ENCODE results near the gene TNS1.
"Not testable (repeated sequence)": the region's sequence is repeated elsewhere in the genome, so short reads cannot be mapped to it uniquely, and the experiment has no call there.

TNS1 gene

DNA sequence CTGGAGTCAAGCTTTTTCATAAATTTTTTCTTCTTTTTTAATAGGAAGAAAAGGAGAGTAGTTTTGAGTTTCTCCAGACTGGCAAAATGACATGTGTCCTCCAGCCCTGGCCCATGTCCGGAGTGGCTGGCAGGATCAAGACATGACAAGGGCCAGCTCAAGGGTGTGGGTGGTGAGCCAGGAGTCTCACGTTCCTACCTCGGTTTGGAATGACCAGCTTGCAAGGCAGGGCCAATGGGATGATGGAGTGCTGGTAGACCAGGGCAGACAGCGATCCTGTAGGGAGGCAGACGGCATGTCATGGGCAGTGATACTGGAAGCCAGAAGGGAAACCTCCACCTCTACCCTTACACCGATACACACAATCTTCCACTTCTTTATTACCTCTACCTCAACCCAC lies 190.6 kb downstream of the TNS1 start:
- no peak for DNase-seq (ENCODE audit: low read depth)

DNA sequence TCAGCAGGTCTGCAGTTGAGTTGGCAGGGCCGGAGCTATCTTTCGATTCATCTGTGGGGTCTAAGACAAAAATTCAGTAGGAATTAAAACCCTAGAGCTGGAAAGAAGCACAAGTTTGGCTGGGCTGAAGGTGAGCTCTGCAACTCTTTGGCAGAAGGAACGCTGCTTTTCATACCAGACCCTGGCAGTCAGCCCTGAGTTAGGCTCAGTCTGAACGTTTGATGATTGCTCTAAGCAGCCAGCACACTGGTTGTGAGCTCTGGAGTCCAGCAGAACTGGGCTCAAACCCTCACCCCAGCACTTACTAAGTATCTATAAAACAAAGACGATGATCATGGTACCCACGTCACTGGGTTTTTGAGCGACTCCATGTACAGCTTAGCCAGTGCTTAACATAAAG lies 192.5 kb downstream of the TNS1 start:
- no peak for DNase-seq (ENCODE audit: low read depth)

DNA sequence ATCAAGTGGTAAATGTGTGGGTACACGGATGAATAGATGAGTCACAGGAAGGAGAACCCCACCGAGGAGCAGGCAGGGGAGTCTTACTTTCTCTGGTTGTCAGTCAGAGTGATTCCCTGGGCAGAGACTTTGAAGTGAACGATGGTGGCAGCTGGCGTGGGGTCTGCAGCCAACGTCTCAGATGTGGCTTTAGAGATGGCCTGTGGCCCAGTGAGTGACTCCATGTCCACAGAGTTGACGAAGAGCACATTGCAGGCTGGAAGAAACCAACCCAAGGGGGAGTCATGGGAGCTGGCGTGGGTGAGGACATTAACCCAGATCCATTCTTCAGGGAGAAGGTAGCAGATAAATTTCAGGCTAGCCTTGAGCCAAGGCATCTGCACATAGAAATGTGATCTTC lies 193.1 kb downstream of the TNS1 start:
- no peak for DNase-seq (ENCODE audit: low read depth)

DNA sequence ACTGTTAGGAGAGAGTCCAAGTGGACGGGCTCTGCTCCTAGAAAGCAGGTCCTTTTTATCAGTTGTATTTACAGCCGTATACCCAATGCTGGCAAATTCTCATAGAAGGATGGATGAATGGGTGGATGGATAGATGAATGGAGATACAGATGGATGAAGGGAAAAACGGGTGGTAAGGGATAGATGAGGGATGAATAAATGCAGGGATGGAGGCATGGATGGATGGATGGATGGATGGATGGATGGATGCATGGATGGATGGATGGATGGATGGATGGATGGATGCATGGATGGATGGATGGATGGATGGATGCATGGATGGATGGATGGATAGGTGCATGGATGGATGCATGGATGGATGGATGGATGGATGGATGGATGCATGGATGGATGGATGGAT lies 193.8 kb downstream of the TNS1 start:
- not testable (repeated sequence) for DNase-seq (ENCODE audit: low read depth)

DNA sequence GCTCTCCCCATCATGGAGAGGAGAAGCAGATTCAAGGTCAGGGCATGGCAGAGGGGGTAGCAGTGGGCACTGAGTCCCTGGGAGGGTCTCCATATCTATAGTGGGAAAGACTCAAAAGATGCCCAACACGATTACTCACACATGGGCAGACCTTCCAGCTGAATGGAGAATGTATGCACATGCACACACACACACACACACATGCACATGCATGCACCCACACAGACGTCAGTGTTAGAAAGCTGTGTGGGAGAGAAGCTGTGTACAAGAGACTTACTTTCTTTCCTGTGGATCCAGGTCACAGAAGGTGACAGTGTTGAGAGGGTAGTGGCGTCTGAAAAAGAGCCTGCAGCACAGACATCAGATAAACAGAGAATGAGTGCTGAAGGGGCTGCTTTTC lies 194.5 kb downstream of the TNS1 start:
- no peak for DNase-seq (ENCODE audit: low read depth)

DNA sequence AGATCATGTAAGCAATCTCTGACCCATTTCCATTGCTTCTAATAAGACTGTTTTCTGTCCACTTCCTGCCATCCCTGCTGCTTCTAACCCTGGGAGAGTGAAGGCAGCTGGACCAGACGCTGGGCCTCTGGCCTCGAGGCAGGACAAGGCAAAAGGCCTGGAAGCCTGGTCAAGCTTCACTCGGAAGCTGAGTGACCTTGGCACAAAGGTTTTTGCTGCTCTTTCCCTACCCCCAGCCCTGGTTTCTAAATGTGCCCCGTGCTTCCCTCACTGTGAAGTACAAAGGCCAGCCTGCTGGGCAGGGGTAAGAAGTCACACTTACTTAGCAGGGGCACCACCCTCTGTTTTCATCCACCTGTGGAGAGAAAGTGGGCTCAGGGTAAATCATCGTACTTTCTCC lies 195.0 kb downstream of the TNS1 start:
- DNase-seq (ENCODE audit: low read depth): no peak

DNA sequence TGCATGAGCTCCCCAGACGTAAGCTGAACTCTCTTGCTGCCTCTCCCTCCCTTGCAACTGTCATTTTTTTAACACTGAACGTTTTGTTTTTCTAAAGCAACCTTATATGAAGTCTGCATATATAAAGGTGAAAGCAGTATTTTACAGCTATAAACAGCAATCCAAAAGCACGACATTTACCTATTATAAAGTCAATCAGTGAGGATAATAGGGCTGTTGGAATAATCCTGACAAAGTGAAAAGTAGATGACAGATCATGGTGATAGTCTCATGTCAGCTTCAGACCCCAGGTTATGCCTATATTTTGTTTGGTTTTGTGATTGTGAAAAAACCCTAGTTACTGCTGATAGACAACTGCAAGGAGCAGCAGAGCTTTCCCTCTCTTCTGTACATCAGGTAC lies 195.8 kb downstream of the TNS1 start:
- no peak for DNase-seq (ENCODE audit: low read depth)

DNA sequence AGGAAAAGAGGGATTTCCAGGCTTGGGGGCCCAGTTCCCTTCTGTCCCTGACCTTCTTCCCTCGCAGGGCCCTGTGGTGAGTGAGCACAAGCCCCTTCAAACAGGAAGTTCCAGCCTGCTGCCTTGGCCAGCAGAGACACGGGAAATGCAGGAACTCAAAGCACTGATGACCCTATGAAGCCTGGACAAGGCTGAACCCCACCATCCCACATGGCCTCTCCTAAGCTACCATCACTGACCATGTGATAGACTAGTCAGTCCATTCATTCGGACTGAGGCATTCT lies 196.4 kb downstream of the TNS1 start:
- no peak for DNase-seq (ENCODE audit: low read depth)

DNA sequence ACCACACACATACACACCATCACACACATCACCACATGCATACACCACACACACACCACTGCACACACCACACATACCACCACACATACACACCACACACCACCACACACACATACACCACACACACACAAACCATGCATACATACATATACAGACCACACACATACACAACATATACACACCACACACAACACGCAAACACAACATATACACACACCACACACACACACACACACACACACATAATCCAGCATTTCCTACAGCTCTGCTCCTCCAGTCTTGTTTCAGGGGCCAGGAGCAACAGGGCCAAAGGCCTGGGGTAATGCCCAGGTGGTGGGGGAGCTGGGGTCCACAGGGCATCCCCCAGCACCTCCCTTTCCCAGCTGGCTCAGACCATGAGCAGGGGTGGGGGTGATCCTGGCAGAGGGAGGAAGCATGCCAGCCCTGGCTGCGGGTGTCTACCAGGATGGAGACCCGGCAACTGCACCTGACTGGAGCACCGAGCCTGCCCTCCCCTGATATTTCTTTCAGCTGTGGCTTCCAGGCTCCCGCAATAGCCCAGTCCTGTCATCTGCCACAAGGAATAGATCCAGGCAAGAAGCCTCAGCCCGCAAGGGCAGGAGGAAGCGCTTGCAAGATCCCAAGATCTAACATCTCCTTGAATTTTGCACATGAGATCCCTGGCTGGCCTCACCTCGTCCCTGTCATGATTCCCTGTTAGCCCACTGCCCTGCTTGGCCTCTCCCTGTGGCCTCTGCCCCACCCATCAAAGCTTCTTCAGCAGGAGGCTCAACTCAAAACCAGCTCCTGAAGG lies 196.9 kb downstream of the TNS1 start:
- no peak for DNase-seq (ENCODE audit: low read depth)

DNA sequence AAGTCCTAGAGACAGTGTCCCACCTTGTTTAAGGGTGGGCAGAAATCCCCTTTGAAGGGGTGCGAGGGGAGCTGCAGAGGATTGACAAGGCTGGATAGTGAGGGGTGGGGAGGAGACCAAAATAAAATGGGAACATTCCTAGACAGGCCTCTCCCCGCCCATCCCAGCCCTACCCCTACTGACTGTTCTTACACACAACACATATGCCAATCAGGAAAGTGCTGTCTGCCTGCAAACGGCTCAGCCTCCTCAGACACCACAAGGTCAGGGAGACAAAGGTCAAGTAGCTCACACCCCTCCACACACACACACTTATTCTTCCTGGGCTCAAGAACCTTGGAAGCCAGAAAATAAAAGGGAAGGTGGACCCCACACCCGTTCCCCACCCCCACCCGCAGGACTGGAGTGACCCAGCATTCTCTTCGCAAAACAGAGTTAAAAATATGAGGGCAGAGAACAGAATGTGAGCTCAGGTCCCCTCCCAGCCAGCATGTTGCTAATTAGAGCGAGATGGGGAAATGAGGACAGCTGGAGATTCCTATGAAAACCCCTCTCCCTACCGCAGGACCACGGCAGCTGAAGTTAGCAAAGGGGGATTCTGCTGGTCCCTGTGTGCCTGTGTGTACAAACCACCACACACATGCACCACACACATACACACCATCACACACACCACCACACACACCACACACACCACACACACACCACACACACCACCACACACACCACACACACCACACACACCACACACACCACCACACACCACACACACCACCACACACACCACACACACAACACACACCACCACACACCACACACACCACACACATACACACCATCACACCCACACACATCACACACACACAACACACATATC lies 197.8 kb downstream of the TNS1 start:
- DNase-seq (ENCODE audit: low read depth): peak; percentile 18

DNA sequence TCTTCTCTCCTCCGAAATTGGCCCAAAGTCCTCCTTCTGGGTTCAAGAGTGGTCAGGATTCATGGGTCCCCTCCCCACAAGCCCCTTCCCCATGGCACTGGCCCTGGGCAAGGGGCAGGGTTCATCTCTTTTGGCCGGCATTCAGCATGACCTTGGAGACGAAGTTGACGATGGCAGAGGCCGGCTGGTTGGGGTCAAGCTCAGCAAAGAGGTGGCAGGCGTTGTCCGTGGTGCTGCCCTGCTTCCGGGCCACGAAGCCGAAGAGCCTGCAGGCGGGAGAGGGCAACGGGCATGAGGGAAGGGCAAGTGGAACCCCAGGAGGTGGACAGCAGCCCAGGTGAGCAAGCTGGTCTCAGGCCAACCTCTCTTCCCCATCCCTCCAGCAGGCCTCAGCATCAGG lies 198.5 kb downstream of the TNS1 start:
- DNase-seq (ENCODE audit: low read depth): no peak

DNA sequence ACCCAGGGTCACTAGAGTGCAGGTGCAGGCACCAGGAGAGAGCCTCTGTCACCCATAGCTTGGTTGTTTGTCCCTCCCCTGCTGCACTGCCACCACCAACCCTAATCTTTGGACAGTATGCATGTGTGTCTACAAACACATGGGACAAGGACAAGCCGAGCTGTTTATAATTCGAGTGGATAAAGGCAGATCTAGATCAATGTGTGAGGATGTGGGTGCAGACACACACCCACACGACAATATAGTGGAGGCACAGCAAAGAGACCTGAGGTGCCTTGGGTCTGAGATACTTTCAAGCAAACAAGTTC lies 199.2 kb downstream of the TNS1 start:
- DNase-seq (ENCODE audit: low read depth): no peak

DNA sequence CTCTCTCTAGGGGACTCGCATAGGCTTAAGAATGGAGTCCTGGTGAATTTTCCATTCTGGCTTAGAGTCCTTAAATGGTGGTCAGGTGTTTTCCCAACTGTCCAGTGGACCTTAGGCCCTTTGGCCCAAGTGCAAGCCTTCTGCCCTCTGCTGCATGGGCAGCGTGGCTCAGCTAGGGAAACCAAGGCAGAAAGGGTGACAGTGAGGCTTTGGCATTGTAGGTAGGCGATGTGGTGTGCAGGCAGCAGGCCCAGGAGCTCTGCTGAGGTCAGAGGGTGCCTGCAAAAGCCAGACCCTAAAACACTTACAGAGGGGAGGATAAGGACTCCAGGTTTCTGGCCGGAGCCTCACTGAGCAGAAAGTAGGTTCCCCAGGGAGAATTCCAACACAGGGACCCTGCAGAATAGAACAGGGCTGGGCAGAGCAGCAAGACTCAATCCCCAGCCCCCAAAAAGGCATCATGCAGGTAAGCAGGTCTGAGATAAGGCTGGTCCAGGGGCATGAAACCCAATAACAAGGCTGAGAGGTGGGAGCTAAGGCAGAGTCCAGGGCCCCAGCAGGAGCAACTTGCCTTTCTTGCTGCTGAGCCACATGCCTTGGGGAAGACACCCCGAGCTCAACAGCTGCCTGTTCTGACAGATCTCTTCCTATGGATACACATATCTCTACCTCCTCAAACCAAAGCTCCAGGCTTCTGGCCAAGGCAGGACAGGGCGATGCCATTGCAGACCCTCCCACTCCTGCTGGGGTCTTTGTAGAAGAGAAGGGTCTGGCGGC lies 199.7 kb downstream of the TNS1 start:
- no peak for DNase-seq (ENCODE audit: low read depth)

DNA sequence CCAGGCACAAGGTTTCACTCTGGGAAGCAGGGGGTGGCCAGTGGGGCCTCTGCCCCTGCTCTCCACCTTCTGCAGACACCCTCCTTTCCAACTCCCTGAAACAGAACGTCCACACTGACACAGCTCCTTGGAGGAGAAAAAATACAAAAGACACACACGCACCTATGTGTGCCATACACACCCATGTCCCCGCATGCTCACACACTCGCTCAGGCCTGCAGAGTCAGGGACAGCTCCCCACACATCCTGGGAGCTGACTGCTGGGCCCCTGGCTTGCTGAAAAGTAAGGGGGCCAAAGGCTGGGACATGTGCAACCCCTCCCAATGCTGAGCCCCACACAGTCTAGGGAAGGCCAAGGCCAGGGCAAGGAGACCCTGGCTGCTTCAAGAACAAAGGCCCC lies 200.5 kb downstream of the TNS1 start:
- DNase-seq (ENCODE audit: low read depth): no peak

DNA sequence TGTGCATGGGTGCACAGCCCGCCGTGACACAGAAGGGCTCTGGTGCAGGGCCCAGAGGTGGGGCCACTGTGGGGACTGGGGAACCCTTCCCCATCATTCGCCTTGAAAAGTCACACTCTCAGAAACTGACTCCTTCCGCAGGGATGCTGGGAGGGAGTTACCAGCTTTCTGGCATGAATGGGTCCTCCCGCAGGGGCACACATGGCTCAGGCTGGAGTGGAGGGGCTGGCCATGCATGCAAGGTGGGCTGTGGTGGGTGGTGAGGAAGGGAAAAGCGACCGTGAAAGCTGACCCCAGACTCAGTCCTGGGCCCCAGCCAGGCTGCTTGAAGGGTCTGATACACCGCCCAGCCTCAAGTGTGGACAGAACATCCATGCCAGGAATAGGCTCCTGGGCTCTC lies 201.1 kb downstream of the TNS1 start:
- DNase-seq (ENCODE audit: low read depth): no peak

DNA sequence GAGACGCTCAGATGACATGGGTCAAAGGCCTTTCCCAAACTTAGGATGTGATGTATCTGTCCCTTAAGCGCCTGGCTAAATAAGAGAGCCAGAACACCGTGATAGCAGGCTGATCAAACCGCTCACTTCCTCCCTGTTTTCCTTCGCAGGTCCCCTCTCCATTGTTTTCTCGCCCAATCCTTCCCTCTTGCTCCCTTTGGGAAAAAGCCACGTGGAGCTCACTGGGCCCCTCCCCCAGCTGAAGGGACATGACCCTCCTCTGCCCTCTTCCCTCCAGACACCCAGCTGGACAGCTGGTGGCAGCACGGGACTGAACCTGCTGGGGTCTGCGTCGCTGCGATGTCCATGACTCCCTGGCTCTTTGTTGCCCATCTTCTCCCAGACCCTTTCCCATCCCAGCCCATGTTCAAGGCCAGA lies 201.7 kb downstream of the TNS1 start:
- no peak for DNase-seq (ENCODE audit: low read depth)

DNA sequence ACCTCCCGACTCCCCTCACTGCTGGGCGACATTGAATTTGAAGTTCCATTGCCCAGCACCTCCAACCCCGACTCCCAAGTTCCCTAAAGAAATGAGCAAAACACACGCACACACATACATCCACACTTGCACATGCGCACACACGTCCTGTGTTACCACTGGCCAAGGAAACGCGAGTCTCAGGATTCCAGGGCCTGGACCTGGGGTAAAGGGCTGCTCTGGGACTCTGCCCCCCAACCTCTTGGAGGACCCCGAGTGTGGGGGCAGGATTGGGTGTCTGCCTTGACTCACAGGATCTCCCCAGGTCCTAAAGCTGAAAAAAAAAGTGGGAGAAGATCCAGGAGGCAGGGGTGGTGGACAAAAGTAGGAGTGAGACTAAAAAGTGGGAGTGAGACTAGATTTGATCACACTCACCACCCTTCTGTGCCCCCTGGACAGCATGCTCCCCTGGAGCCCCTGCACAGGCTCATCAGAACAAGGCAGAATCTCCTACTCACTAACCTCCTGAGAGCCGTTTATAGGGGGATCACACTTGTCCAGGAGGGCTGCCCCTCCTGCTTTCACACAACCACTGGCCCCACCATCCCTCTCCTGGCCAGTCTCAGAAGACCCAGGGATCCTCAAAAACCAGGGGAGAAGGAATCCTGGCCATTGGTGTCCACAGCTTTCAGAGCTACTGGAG lies 202.2 kb downstream of the TNS1 start:
- no peak for DNase-seq (ENCODE audit: low read depth)

DNA sequence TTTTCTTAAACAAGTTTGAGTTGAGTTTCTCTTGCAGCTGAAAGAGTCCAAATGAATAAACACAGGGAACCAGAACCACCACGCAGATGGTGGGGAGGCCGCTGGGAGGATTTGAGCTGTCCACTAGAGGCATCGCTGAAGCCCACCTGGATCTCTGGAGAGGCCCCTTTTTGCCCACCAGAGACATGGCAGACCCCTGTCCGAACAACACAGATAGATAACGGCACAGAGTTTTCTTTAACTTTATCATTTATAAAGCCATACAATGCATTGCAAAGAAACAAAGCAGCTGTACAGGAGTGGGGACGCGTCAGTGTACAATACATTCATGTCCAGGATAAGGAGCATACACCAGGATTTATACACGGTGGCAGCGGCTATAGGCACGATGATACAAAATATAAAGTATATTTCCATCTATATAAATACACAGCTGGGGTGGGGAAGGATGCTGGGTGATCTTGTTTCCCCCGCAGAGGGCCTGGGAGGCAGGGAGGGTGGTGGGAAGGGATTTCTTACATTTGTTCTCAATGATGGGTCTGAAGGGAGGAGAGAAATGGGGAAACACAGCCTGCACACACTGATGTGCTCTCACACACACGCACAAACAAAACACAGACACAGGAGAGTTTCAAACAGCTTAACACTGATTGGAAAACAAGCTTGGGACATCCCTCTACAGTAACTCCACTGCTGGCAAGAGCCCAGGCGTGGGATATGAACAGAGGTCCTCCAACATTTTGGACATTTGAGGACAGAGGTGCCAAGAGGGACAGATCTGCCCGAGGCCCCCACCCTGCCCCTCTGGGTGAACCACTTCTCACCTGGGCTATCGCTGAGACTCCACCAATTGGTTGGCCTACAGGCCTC lies 203.0 kb downstream of the TNS1 start:
- DNase-seq (ENCODE audit: low read depth): no peak

DNA sequence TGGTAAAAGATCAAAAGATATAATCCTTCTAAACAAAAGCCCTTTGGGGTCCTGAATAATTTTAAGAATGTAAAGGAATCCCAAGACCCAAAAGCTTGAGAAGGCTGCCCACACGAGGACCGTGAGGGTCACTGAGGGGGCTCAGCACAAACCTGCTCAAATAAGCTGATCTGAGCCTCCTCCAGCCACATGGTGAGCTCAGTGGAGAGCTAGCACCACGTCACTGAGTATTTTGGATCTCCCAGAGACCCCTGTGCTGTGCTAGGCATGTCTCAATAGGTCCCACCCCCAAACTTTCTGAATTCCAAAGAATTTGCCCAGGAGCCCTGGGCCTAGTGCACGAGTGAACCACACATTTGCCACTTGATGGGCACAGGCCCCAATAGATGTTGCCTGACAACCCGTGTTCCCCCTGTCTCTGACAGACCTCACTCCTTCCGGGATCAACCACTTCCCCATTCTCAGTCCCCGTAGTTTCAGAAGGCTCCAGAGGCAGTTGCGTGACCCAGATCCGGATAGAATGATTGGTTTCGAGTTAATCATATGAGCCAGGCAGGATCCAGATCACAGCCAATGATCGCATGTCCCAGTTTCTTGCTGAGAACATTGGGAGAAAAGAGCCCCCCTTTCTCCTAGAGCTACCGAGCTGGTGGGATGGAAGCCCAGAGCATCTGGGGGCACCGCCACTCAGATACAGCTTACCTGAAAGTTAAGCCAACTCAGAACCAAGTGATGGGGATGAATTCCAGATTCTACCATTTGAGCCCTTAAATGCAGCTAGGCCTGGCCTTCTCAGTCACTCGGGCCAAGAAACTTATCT lies 203.8 kb downstream of the TNS1 start:
- DNase-seq (ENCODE audit: low read depth): no peak

DNA sequence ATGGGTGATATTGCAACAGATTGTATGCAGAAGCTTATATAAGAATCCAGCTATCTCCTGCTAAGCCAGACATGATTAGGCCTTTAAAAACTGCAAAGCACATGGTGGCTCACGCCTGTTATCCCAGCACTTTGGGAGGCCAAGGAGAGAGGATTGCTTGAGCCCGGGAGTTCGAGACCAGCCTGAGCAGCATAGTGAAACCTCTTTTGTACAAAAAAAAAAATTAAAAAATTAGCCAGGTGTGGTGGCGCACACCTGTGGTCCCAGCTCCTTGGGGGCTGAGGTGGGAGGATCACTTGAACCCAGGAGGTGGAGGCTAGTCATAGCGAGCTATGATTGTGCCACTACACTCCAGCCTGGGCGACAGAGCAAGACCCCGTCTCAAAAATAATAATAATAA lies 204.6 kb downstream of the TNS1 start:
- DNase-seq (ENCODE audit: low read depth): no peak

DNA sequence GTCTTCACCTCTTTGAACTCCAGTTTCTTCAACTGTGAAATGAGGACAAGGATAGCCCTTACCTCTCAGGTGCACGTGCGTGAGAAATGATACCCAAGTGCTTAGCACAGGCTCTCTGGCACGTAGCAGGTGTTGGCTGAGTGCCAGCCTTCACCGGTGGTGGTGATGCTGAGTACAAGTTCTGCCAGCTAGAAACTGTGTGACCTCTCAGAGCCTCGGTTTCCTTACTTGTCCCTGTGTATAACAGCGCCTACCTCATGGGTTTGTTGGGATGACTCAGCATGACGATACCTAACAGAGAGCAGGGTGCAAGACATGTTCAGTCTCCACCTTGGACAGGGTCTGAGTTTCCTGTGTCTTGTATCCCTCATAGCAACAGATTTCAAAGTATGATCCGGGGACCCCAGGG lies 205.1 kb downstream of the TNS1 start:
- DNase-seq (ENCODE audit: low read depth): no peak

Measured in fibroblast of gingiva (primary cell).